ENCODE measurements around the gene FBXW4. TPM values are rescaled to one million over a fixed set of nuclear protein-coding genes. Genes with fewer than 3 reads are reported as not detected.

The FBXW4 gene
- total and polyA plus RNA-seq, 9 of the 15 experiments (the other 6 are each of a cell fraction or from before 2014, with no cell fraction given) = 1.0 to 10.6 (median 5.4) TPM

DNA sequence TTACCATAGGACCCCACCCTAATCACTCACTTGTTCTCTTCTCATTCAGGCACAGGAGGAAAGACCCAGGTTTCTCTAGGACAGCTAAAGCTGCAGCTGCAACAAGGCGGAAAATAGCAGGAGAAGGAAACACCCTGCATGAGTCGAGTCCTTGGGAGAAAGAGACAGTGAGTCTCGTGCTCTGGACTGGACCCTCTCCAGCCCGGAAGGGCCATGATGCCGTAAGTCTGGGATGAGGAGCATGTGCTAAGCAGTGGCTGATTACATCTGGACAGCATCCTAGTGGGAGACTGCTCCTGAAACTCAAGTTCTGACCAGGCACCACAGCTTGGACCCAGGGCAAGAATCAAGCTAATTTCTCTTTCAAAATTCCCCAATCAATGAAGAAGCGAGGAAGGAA is 39.4 kb downstream of the FBXW4 start:
- 51% methylated on average over 6 of the region's 6 CpGs for WGBS (ENCODE audit: insufficient coverage, low coverage, missing lambda C conversion rate)
- no peaks in the 10 kb centered on the region for H3K9me1 ChIP-seq (ENCODE audit: control insufficient read depth, insufficient read depth, low read length)
- POLR2A ChIA-PET = interaction anchor here (1.3 kb wide), 1 partner anchor 12 kb away, joined by 3 read pairs; no protein-coding TSS in a partner anchor
- H3K79me2 ChIP-seq (ENCODE audit: control insufficient read depth, insufficient read depth, low read length) = no peaks in the 10 kb centered on the region
- H3K4me1 ChIP-seq (replicated peaks in 1 of 2; ENCODE audit: control insufficient read depth in 2 of 2, insufficient read depth in 2 of 2, low read length in 2 of 2) = no peaks in the 10 kb centered on the region
- no peaks in the 10 kb centered on the region for H3K27me3 ChIP-seq (ENCODE audit: control insufficient read depth in 2 of 2, insufficient read depth in 2 of 2, low read length in 2 of 2)
- H3K9ac ChIP-seq (ENCODE audit: insufficient read depth in 1 of 2, low read depth in 2 of 2, low read length in 2 of 2) = no peak overlapping the region
- no peak for ATAC-seq
- DNase-seq (ENCODE audit: extremely low read depth in 1 of 4, low spot score in 3 of 4) = no peak
- no peak overlapping the region for H3K4me3 ChIP-seq
- no peak for TF ChIP-seq ZNF518B (CRISPR knock-in tag; IDR thresholded peaks at IDR 0.05)
- TF ChIP-seq TAF15 (IDR thresholded peaks at IDR 0.05; ENCODE audit: low read depth, low read length) = no peak
- TF ChIP-seq SP2 (IDR thresholded peaks at IDR 0.05; ENCODE audit: extremely low read depth, low read depth, low read length, poor library complexity, severe bottlenecking) = no peak
- in situ Hi-C loops (cut with MboI) = no loop called here
- H2AFZ ChIP-seq (ENCODE audit: low read depth, low read length) = no peak overlapping the region
- CTCF ChIA-PET (ENCODE audit: low intra/inter-chr PET ratio) = no interaction called here
- no peaks in the 10 kb centered on the region for H3K36me3 ChIP-seq (ENCODE audit: control insufficient read depth, insufficient read depth, low read length)
- no peak overlapping the region for H3K4me2 ChIP-seq (ENCODE audit: insufficient read depth, low read length)
- no peaks in the 10 kb centered on the region for H3K9me3 ChIP-seq (replicated peaks; ENCODE audit: control insufficient read depth, insufficient read depth, low read depth, low read length)
- intact Hi-C loops (cut with micrococcal nuclease) = no loop called here
- no peak overlapping the region for H3K27ac ChIP-seq (ENCODE audit: extremely low read depth, low read depth, low read length)
- no peaks in the 10 kb centered on the region for H4K20me1 ChIP-seq (replicated peaks; ENCODE audit: control insufficient read depth, insufficient read depth, low read length)
- no TSS peak for BruUV-seq (replicated peaks)
- no peak for FAIRE-seq

Data from K562 (cell line).